ENCODE results near the gene YDJC. TPM values are rescaled to one million over a fixed set of nuclear protein-coding genes. Genes with fewer than 3 reads are reported as not detected.

Gene YDJC
- total RNA-seq, 1 donor from 2014 or later, result 10.3 TPM

DNA sequence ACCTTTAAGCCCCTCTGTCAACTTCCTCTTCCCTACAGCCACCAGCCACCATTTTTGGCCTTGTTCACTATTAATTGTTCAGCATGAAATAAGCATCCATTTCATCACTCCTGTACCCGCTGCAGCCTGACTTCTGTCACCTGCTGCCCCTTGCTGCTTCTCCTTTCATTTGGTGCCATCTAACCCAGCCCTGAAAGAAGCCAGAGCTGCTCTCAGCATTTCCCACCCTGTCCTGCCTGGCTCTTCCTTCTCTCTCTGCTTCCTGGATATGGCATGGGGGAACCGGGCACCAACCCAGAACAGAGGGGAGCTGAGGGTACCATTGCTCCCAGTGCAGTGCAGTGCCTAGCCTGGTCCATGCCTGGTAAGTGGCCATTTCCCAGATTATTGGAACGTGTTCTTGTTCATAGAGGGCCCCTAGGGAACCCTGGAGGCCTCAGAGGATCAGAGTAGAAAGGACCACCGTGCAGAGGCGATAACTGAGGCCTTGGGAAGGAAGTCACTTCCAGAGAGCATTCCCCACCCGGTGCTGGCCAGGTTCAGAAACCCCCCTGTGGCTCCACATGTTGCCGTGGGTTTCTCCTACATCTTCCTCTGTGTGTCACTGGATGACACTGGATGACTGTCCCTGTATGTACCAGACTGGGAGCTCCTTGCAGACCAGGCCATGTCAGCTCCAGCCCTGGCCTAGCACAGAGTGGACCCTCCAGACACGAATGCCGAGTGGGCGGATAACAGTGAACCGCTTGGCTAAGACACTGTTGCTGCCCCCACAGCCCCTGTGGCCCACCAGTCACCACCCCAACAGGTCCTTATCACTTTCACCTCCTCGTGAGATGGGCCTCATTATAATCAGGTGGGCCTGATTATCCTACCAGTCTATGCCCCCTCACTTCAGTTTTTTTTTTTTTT is 4.7 kb downstream of the YDJC start:
- H3K27ac Mint-ChIP-seq (ENCODE audit: unreplicated experiment), result peak overlapping the region; percentile 8
- TF ChIP-seq, protein P1, sequence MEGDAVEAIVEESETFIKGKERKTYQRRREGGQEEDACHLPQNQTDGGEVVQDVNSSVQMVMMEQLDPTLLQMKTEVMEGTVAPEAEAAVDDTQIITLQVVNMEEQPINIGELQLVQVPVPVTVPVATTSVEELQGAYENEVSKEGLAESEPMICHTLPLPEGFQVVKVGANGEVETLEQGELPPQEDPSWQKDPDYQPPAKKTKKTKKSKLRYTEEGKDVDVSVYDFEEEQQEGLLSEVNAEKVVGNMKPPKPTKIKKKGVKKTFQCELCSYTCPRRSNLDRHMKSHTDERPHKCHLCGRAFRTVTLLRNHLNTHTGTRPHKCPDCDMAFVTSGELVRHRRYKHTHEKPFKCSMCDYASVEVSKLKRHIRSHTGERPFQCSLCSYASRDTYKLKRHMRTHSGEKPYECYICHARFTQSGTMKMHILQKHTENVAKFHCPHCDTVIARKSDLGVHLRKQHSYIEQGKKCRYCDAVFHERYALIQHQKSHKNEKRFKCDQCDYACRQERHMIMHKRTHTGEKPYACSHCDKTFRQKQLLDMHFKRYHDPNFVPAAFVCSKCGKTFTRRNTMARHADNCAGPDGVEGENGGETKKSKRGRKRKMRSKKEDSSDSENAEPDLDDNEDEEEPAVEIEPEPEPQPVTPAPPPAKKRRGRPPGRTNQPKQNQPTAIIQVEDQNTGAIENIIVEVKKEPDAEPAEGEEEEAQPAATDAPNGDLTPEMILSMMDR (IDR thresholded peaks at IDR 0.05; ENCODE audit: partially characterized antibody, unreplicated experiment), result no peak
- peaks cover 4% of the 10 kb centered on the region for H3K27me3 Mint-ChIP-seq (ENCODE audit: unreplicated experiment)
- peaks cover 23% of the 10 kb centered on the region for H3K9me3 Mint-ChIP-seq (ENCODE audit: unreplicated experiment)
- no peak for DNase-seq
- H3K4me3 Mint-ChIP-seq (ENCODE audit: unreplicated experiment), result no peak overlapping the region
- no peaks in the 10 kb centered on the region for H3K36me3 Mint-ChIP-seq (ENCODE audit: unreplicated experiment)
- peaks cover 51% of the 10 kb centered on the region for H3K4me1 Mint-ChIP-seq (ENCODE audit: low read depth, unreplicated experiment)

DNA sequence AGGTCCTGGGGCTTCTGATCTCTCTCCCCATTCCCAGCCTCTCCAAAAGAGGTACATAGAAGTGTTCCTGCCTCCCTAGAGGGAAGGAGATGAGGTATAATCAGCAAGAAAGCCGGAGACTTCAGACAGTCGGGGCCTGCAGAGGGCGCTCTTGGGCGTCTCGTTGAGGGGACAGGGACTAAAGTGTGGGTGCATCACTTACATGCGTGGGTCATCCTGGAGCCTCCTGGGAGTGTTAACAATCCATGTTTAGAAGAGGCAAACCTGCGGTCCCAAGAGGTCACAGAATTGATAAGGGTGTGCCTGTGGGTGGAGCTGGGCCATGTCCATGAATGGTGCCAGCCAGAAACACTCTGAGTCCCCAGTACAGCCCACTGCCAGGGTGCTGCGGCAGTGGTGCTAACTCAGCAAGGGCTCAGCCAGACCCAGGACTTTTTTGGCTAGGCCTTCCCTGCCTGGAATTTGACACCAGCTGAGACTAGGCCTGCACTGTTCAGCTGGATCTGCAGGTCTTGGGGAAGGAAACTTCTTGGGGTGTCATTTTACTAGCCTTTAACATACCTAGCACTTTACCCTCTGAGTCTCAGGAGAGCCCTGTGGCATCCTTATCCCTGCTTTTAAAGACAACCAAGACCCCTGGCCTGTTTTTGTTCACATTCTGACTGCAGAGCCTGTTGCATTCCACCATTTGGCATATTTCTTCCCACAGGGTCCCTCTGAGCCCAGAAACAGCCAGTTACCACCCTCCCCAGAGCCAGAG is 5.5 kb downstream of the YDJC start:
- Mint-ChIP-seq H3K27me3 (ENCODE audit: unreplicated experiment) (peaks cover 3% of the 10 kb centered on the region), H3K4me1 (ENCODE audit: low read depth, unreplicated experiment) (peaks cover 51% of the 10 kb centered on the region), H3K27ac (ENCODE audit: unreplicated experiment) (no peak overlapping the region), H3K4me3 (ENCODE audit: unreplicated experiment) (no peak overlapping the region), H3K9me3 (ENCODE audit: unreplicated experiment) (peaks cover 25% of the 10 kb centered on the region), H3K36me3 (ENCODE audit: unreplicated experiment) (no peaks in the 10 kb centered on the region)
- DNase-seq, result peak; percentile 68
- TF ChIP-seq, protein P1 (IDR thresholded peaks at IDR 0.05; ENCODE audit: partially characterized antibody, unreplicated experiment), result peak; percentile 66

DNA sequence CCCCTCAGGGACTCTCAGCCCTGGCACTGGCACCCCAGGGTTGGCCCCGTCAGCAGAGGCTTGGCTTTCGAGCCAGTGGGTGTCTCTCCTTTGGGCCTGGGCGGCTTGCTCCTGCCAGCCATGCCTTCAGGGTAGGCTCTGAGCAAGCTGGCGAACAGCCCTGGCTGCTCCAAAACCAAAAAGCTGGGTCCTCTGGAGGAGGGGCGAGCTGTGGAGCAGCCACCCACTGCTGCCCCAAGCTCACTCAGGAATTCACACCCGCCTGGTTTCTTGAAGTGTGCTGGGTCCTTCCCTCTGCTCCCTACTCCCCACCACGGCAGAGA is 6.2 kb downstream of the YDJC start:
- Mint-ChIP-seq H3K27ac (ENCODE audit: unreplicated experiment) (no peak overlapping the region), H3K4me3 (ENCODE audit: unreplicated experiment) (no peak overlapping the region), H3K27me3 (ENCODE audit: unreplicated experiment) (peaks cover 3% of the 10 kb centered on the region), H3K4me1 (ENCODE audit: low read depth, unreplicated experiment) (peaks cover 51% of the 10 kb centered on the region), H3K9me3 (ENCODE audit: unreplicated experiment) (peaks cover 25% of the 10 kb centered on the region), H3K36me3 (ENCODE audit: unreplicated experiment) (no peaks in the 10 kb centered on the region)
- DNase-seq, result no peak
- TF ChIP-seq, protein P1 (IDR thresholded peaks at IDR 0.05; ENCODE audit: partially characterized antibody, unreplicated experiment), result no peak

DNA sequence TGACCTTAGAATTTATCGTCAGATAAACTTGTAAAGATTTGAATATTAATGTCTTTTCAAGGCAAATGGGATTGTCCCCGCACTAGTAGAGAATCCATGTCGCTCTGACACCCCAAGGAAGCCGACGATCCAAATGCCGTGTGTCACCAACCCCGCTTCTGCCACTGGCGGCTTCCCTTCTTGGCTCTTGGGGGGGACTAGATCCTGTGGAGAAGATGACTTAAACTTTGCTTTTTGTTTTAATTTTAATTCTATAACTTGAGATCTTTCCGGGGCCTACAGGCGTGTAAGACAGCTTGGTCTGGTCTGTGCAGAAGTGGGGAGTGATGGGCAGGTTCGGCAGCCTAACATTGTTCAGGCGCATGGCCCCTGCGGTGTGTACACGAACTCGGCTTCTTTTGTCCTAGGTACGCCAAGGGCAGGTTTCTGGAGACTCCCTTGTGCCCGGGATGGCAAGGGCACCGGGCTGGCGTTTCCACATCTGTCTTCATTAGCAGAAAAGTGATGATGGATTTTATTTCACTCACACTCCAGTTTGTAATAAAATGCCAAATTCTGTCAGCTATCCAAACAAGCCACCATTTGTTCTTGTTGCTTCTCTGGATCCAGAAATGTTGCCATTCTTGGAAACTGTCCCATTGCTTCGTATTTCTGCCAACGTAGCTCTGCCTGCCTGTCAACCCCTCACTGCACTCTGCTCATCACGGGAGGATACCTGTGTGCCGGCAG is 6.7 kb downstream of the YDJC start:
- TF ChIP-seq, protein P1 (IDR thresholded peaks at IDR 0.05; ENCODE audit: partially characterized antibody, unreplicated experiment), result no peak
- peak overlapping the region; percentile 49 for H3K4me3 Mint-ChIP-seq (ENCODE audit: unreplicated experiment)

More for the DNA sequence above, 6.7 kb downstream of the YDJC start:
- Mint-ChIP-seq H3K27ac (ENCODE audit: unreplicated experiment) (no peak overlapping the region), H3K36me3 (ENCODE audit: unreplicated experiment) (no peaks in the 10 kb centered on the region), H3K9me3 (ENCODE audit: unreplicated experiment) (peaks cover 21% of the 10 kb centered on the region), H3K27me3 (ENCODE audit: unreplicated experiment) (peaks cover 3% of the 10 kb centered on the region), H3K4me1 (ENCODE audit: low read depth, unreplicated experiment) (peaks cover 48% of the 10 kb centered on the region)
- no peak for DNase-seq

All from glutamatergic neuron (in vitro differentiated cells).